ENCODE results near the gene SMYD5. TPM values are rescaled to one million over a fixed set of nuclear protein-coding genes. Genes with fewer than 3 reads are reported as not detected.

The SMYD5 gene
- total RNA-seq, 4 donors from 2014 or later = 14.6 to 27.0 (median 14.9) TPM

DNA sequence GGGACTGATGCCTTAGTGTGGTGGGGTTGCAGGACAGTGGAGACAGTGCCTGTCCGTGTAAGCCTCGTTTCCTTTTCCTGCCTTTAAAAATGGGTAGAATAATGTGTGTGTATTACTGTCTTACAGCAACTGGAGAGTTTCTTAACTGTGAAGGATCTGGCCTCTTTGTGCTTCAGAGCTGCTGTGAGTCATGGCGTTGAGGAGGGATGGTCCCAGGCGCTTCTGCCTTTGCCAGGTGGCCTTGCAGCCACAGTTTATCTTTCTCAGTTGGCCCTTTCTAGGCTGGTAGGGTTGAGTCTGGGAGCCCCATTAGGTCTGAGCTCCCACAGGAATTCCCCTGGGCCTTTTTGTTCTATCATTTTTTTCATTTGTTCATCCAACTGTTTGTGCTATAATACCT lies 9.8 kb downstream of the SMYD5 start:
- ATAC-seq (ENCODE audit: low FRiP score) (no peak), DNase-seq (ENCODE audit: low spot score) (no peak)
- TF ChIP-seq, protein P1, sequence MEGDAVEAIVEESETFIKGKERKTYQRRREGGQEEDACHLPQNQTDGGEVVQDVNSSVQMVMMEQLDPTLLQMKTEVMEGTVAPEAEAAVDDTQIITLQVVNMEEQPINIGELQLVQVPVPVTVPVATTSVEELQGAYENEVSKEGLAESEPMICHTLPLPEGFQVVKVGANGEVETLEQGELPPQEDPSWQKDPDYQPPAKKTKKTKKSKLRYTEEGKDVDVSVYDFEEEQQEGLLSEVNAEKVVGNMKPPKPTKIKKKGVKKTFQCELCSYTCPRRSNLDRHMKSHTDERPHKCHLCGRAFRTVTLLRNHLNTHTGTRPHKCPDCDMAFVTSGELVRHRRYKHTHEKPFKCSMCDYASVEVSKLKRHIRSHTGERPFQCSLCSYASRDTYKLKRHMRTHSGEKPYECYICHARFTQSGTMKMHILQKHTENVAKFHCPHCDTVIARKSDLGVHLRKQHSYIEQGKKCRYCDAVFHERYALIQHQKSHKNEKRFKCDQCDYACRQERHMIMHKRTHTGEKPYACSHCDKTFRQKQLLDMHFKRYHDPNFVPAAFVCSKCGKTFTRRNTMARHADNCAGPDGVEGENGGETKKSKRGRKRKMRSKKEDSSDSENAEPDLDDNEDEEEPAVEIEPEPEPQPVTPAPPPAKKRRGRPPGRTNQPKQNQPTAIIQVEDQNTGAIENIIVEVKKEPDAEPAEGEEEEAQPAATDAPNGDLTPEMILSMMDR (IDR thresholded peaks at IDR 0.05) = no peak

DNA sequence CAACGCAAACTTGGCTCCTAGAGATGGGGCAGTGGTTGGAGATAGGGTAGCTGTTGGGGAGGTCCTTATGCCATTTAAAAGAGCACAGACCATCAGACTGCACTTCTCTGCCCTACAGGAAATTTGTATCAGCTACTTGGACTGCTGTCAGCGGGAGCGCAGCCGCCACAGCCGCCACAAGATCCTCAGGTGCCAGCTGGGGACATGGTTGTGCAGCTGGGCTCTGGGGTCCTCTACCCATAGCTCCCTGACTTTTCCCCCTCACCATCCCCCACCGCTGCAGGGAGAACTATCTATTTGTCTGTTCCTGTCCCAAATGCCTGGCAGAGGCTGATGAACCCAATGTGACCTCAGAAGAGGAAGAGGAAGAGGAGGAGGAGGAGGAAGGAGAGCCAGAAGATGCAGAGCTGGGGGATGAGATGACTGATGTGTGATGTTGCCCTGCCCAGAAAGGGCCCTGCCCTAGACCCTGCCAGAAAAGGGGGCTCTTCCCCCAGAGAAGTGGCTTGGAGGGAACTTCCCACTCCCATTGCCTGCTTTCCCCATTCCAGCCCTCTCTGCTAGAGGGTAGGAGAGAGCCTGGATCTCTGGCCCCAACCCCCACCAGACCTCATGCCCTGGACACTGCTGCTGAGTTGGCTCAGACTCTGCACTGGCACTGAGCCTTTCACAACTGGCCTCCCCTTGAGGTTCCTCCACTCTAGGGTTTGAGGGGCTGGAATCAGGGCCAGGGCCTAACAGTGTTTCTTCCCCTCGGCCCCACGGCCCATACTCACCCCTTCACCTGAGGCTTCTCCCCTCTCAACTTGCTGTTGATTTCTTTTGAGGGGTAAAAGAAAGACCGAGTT lies 11.7 kb downstream of the SMYD5 start:
- no peak for ATAC-seq (ENCODE audit: low FRiP score)
- no peak for DNase-seq (ENCODE audit: low spot score)
- TF ChIP-seq, protein P1 (IDR thresholded peaks at IDR 0.05) = no peak

DNA sequence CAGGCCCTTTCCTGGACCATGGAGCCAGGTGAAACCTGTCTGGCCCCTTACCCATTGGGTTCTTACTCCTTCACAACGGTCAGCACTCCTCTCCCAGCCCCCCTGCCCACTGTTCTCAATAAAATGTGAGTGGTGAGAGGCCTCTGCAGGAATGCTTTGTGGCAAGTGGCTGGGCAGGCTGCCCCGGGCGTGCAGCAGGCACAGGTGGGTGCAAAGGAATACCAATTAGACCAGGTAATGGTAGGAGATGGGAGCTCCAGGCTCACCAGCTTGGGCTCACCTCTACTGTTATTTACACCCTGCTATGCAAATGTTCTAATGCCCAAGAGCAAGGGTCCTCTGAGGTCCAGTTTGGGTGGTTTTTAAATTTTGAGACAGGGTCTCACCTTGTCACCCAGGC lies 13.0 kb downstream of the SMYD5 start:
- no peak for ATAC-seq (ENCODE audit: low FRiP score)
- DNase-seq (ENCODE audit: low spot score) = no peak
- TF ChIP-seq, protein P1 (IDR thresholded peaks at IDR 0.05) = no peak

DNA sequence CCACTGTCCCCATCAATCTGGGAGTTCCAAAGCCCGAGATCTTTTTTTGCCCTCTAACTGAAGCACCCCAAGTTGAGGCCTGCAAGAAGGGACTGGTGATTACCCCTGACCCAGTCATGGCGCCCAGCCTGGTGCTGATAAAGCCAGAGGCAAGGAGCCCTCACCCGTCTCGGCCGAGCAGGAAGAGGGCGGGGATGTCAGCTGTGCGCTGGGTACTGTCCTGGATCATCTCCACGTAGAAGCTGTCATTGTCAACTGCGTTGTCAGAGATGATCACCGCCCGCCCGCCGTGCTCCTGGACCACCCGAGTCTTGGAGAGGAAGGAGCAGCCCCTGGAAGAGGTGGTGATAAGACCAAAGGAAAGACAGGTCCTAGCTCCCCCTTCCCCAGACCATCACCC lies 14.6 kb downstream of the SMYD5 start:
- ATAC-seq (ENCODE audit: low FRiP score) (no peak), DNase-seq (ENCODE audit: low spot score) (no peak)
- TF ChIP-seq, protein P1 (IDR thresholded peaks at IDR 0.05) = no peak

DNA sequence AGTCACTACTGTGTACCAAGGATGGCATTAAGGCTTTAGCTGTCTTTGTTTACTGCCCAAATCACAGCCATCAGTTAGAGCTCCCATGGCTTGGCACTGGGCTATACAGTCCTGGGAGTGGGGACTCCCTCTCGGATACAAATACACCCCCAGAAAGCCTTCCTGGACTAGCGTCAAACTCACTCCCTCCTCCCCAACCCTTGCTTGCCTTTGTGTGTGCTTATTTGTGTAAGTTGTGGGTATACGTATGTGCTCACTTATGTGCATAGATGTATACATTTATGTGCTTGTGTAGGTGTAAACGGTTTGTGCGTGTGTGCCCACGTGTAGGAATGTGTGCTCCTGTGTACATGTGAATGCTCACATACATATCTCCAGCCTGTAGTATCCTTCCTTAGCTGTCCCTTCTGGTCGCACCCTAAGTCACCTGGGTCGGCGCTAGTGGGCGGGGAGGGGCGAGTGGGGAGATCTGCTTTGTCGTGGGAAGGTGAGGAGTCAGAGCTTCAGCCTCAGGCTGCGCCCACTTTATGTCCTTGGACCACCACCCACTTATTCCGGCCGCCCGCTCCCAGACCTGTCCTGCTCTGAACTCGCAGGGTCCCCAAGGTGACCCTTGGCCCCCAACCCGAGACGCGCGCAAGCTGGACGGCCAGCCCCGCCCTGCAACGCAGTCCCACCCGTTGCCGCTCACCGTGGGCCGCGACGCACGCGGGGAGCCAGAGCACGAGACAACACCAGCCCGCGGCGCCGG lies 18.5 kb downstream of the SMYD5 start:
- DNase-seq (ENCODE audit: low spot score) = no peak
- TF ChIP-seq, protein P1 (IDR thresholded peaks at IDR 0.05) = no peak
- ATAC-seq (ENCODE audit: low FRiP score) = no peak

DNA sequence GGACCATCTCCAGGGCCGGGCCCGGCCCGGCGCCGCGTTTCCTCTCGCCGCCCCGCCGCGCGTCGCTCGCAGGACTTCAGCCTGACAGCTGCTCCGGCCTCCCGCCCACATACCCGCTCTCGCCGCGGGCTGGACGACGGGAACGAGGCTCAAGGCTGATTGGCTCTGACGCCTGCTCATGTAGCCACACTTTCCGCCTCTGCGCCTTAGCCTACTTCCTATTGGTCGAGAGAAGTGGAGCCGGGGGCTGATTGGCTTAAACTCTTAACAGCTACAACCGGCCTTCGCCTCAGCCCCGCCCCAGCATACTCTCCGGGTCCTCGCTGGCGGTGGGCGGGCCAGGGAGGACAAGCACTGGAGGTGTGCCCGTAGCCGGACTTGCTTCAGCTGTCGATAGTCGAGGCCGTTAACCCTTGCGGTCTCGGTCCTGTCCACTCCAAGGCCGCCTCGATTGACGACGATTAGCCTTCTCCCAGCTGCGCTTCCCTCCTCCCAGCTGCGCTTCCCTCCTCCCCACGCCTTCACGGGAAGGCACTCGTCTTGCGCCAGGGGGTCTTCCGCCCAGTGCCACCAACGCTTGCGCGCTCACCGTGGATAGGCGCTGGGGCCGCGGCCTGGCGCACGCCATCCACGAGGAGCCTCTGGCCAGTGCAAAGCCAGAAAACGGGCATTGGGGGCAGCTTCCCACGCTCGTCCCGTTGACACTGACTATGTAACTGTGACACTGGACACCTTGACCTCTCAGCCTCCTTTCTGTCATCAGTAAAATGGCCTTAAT lies 19.3 kb downstream of the SMYD5 start, which contains the start of gene PRADC1:
PRADC1 (minus strand) TSS at position 86 of the 778 bp plus-strand sequence; CDS start at position 7, 79 bp downstream.
- TF ChIP-seq, protein P1 (IDR thresholded peaks at IDR 0.05) = no peak
- ATAC-seq (ENCODE audit: low FRiP score) (peak; percentile 99), DNase-seq (ENCODE audit: low spot score) (peak; percentile 97)
